H1 (cell line): ENCODE results near the gene MLNR. TPM values are rescaled to one million over a fixed set of nuclear protein-coding genes. Genes with fewer than 3 reads are reported as not detected.

Source experiments
- CHD2 ChIP-seq: IDR thresholded peaks from 2 replicates; pipeline ENCODE4 v1.6.1; 2012; ENCODE audit warnings: low read length, improper control_type of control experiment
- CHD7 ChIP-seq: fragments of 300-600 bp; sonication (generic); IDR thresholded peaks from 2 replicates; pipeline ENCODE4 v1.7.1; 2012; ENCODE audit warnings: low read length, moderate library complexity, mild to moderate bottlenecking, inconsistent platforms; ENCODE audit not compliant: insufficient replicate concordance
- GTF2F1 ChIP-seq: IDR thresholded peaks from 2 replicates; pipeline ENCODE4 v1.6.1; 2012; ENCODE audit warnings: low read depth, low read length, improper control_type of control experiment, borderline replicate concordance
- YY1 ChIP-seq: IDR thresholded peaks from 2 replicates; pipeline ENCODE4 v1.6.1; 2011; ENCODE audit warnings: low read depth, mild to moderate bottlenecking, low read length
- polyA plus RNA-seq, 7 experiments: library from polyadenylated mRNA; depleted of rRNA in 3 of 7; stranded (reverse) in 5 of 7; unstranded in 2 of 7; fragments of >200 nt in 5 of 7; fragments of 200-250 nt in 2 of 7; gene quantifications; 1 replicate in 5 of 7; 2 replicates in 1 of 7; 4 replicates in 1 of 7; pipeline versions ENCODE4 v1.2.1 to v1.2.3, GENCODE V29; 2011 to 2013; ENCODE audit warnings: missing spikeins in 2 of 7, mixed read lengths in 2 of 7
- total RNA-seq: library from RNA; stranded (reverse); fragmentation: NEBNext Ultra II Directional; extraction: Animal tissue kit (Norgen Biotek cat#: 25700); gene quantifications from 2 replicates; pipeline ENCODE4 v1.2.1, GENCODE V29; 2021

MLNR gene
- total and polyA plus RNA-seq, 2 of the 8 experiments (the other 6 are each of a cell fraction or from before 2014, with no cell fraction given), result 0.24 to 0.29 TPM

GRCh38 chr13:49221590-49221965, 1.4 kb downstream of the MLNR start (continued):
- no peak for TF ChIP-seq CHD2
- TF ChIP-seq CHD7, result no peak
- TF ChIP-seq GTF2F1, result no peak
- no peak for TF ChIP-seq YY1
